HCT116 (cell line): ENCODE results near the gene MCC. TPM values are rescaled to one million over a fixed set of nuclear protein-coding genes. Genes with fewer than 3 reads are reported as not detected.

Experiments used
- ATAC-seq: fragments of 200-7000 bp; cut with Tn5 transposase; 2 replicates; pipeline ENCODE4 v1.9.1; 2020; ENCODE audit warnings: mild to moderate bottlenecking, moderate library complexity
- BruUV-seq: library from RNA; stranded (reverse); fragments of 400-500 nt; replicated peaks from 2 replicates; lab custom pipeline; 2021; lab: Mats Ljungman, UMichigan
- CTCF ChIA-PET: fragments of 300-600 bp; sonication (Branson Sonifier 250); formaldehyde crosslinking; loops from one replicate; lab custom pipeline; 2021; ENCODE audit warnings: antibody characterized with exemption; lab: Charles Lee
- POLR2A ChIA-PET: fragments of 300-600, 350-600 bp; sonication (Branson Sonifier 250); formaldehyde crosslinking; loops from one replicate; lab custom pipeline; 2021; ENCODE audit warnings: antibody characterized with exemption; lab: Charles Lee
- RAD21 ChIA-PET, 2 experiments: fragments of 300-600 bp; sonication (Branson Sonifier 250); formaldehyde crosslinking; loops; one replicate each; lab custom pipeline; 2023; ENCODE audit warnings: low total read pairs in 2 of 2; ENCODE audit not compliant: uncharacterized antibody in 2 of 2, unreplicated experiment in 2 of 2, low non-redundant PET in 1 of 2; lab: Charles Lee
- DNase-seq: peaks from one replicate; pipeline ENCODE4 v3.0.0-alpha.2; 2010; ENCODE audit warnings: low read depth, low spot score
- H2AFZ ChIP-seq: fragments of 200-600 bp; shearing (Covaris generic), sonication (generic); 2 replicates; pipeline ENCODE4 v1.6.1; 2017; ENCODE audit warnings: low read depth, mixed run types, mixed read lengths, antibody characterized with exemption, low read length; ENCODE audit not compliant: poor library complexity, severe bottlenecking
- H3K27ac ChIP-seq: 2 replicates; pipeline ENCODE4 v1.5.1; 2012; ENCODE audit warnings: low read depth, low read length
- H3K27me3 ChIP-seq: fragments of 200-600 bp; sonication (generic); 2 replicates; pipeline ENCODE4 v1.6.1; 2016; ENCODE audit warnings: mixed run types, low read length, mixed read lengths; ENCODE audit not compliant: insufficient read depth
- H3K36me3 ChIP-seq, 2 experiments: fragments of 200-500 bp in 1 of 2; fragments of 200-600 bp in 1 of 2; sonication (Bioruptor generic) in 1 of 2; sonication (generic) in 1 of 2; 2 replicates each; pipeline versions ENCODE4 v1.5.1 to v1.6.1; 2014 to 2016; ENCODE audit warnings: low read length in 2 of 2, inconsistent platforms in 1 of 2, mixed read lengths in 1 of 2, mixed run types in 1 of 2; ENCODE audit not compliant: insufficient read depth in 2 of 2, control insufficient read depth in 1 of 2
- H3K4me1 ChIP-seq, 2 experiments: fragments of 200-600 bp in 1 of 2; sonication (generic) in 1 of 2; 2 replicates each; pipeline versions ENCODE4 v1.5.1 to v1.6.1; 2012 to 2017; ENCODE audit warnings: low read length in 2 of 2, inconsistent platforms in 1 of 2, mild to moderate bottlenecking in 1 of 2, mixed read lengths in 1 of 2, mixed run types in 1 of 2, moderate library complexity in 1 of 2; ENCODE audit not compliant: insufficient read depth in 2 of 2, control insufficient read depth in 1 of 2
- H3K4me2 ChIP-seq: fragments of 200-600 bp; sonication (generic); 2 replicates; pipeline ENCODE4 v1.6.1; 2017; ENCODE audit warnings: mixed run types, low read length, mixed read lengths
- H3K4me3 ChIP-seq, 2 experiments: fragments of 200-600 bp in 1 of 2; sonication (generic) in 1 of 2; replicated peaks in 1 of 2; 2 replicates each; pipeline ENCODE4 v1.5.1; 2011 to 2016; ENCODE audit warnings: low read length in 2 of 2, control low read depth in 1 of 2, low read depth in 1 of 2, mild to moderate bottlenecking in 1 of 2, mixed read lengths in 1 of 2, mixed run types in 1 of 2
- H3K79me2 ChIP-seq: fragments of 200-600 bp; sonication (generic); 2 replicates; pipeline ENCODE4 v1.6.1; 2017; ENCODE audit warnings: mild to moderate bottlenecking, mixed run types, low read length, moderate library complexity, mixed read lengths; ENCODE audit not compliant: insufficient read depth
- H3K9ac ChIP-seq: fragments of 200-600 bp; sonication (generic); 2 replicates; pipeline ENCODE4 v1.6.1; 2016; ENCODE audit warnings: low read length, mixed read lengths
- H3K9me2 ChIP-seq: fragments of 200-600 bp; sonication (generic), shearing (Covaris generic); 2 replicates; pipeline ENCODE4 v1.6.1; 2017; ENCODE audit warnings: mixed run types, mild to moderate bottlenecking, moderate library complexity; ENCODE audit not compliant: insufficient read depth
- H3K9me3 ChIP-seq, 2 experiments: fragments of 200-500 bp in 1 of 2; fragments of 200-600 bp in 1 of 2; sonication (Bioruptor generic) in 1 of 2; sonication (generic) in 1 of 2; 2 replicates each; pipeline ENCODE4 v1.6.1; 2014 to 2017; ENCODE audit warnings: low read length in 2 of 2, mixed read lengths in 2 of 2, inconsistent platforms in 1 of 2, low read depth in 1 of 2, mild to moderate bottlenecking in 1 of 2, mixed run types in 1 of 2, moderate library complexity in 1 of 2; ENCODE audit not compliant: control insufficient read depth in 1 of 2, insufficient read depth in 1 of 2
- H4K20me1 ChIP-seq: fragments of 200-600 bp; sonication (generic), shearing (Covaris generic); 2 replicates; pipeline ENCODE4 v1.6.1; 2017; ENCODE audit warnings: mixed run types, mild to moderate bottlenecking, moderate library complexity; ENCODE audit not compliant: insufficient read depth
- CBX3 ChIP-seq: IDR thresholded peaks from 2 replicates; pipeline ENCODE4 v1.6.1; 2012; ENCODE audit warnings: low read depth
- CEBPB ChIP-seq: IDR thresholded peaks from 2 replicates; pipeline ENCODE4 v1.6.1; 2012; ENCODE audit warnings: low read depth
- EGR1 ChIP-seq: IDR thresholded peaks from 2 replicates; pipeline ENCODE4 v1.6.1; 2012; ENCODE audit warnings: low read depth
- EZH2 ChIP-seq: fragments of 200-600 bp; sonication (generic); IDR thresholded peaks from 2 replicates; pipeline ENCODE4 v1.6.1; 2017; ENCODE audit warnings: antibody characterized with exemption, mixed run types
- EZH2phosphoT487 ChIP-seq: fragments of 200-600 bp; IDR thresholded peaks from 2 replicates; pipeline ENCODE4 v1.6.1; 2018; ENCODE audit warnings: antibody characterized with exemption, borderline replicate concordance
- SP1 ChIP-seq: IDR thresholded peaks from 2 replicates; pipeline ENCODE4 v1.6.1; 2012; ENCODE audit warnings: low read depth
- SRF ChIP-seq: IDR thresholded peaks from 2 replicates; pipeline ENCODE4 v1.6.1; 2012; ENCODE audit warnings: low read depth
- ZFX ChIP-seq: fragments of 450-650 bp; IDR thresholded peaks from 2 replicates; pipeline ENCODE4 v1.6.1; 2017
- intact Hi-C: fragments of 100-400 bp; cut with micrococcal nuclease; formaldehyde crosslinking; loops from 2 replicates; pipeline ENCODE4 v1.10.0; 2022
- total RNA-seq: library from RNA; stranded (reverse); gene quantifications from one replicate; pipeline ENCODE4 v1.2.1, GENCODE V29; 2021; ENCODE audit not compliant: unreplicated experiment

The MCC gene
- total RNA-seq, 1 experiment from 2014 or later: 20.1 TPM

- peaks cover 36% of the 10 kb centered on the region for H3K79me2 ChIP-seq
- POLR2A ChIA-PET: no interaction called here
- intact Hi-C loops: no loop called here
Observed at GRCh38 chr5:113195251-113195650, 293.0 kb downstream of the MCC start.

GRCh38 chr5:113194591-113194990, 293.7 kb downstream of the MCC start:
- DNase-seq: no peak
- BruUV-seq: no TSS peak
- CTCF ChIA-PET: no interaction called here
- intact Hi-C loops: no loop called here
- RAD21 ChIA-PET: no interaction called here
- no peak overlapping the region for H3K27ac ChIP-seq
- H2AFZ ChIP-seq: no peak overlapping the region
- POLR2A ChIA-PET: no interaction called here
- no peak for ATAC-seq
- H3K27me3 ChIP-seq: no peaks in the 10 kb centered on the region
- no peaks in the 10 kb centered on the region for H4K20me1 ChIP-seq
- peaks cover 0 to 23% of the 10 kb centered on the region in 2 experiments; a peak in 2 of 4 replicates for H3K4me1 ChIP-seq
- no peaks in the 10 kb centered on the region for H3K9me2 ChIP-seq
- peaks cover 34% of the 10 kb centered on the region for H3K79me2 ChIP-seq
- no peak overlapping the region for H3K9ac ChIP-seq
- no peaks in the 10 kb centered on the region for H3K36me3 ChIP-seq
- no peak for TF ChIP-seq SRF
- H3K9me3 ChIP-seq: no peaks in the 10 kb centered on the region
- no peak overlapping the region for H3K4me3 ChIP-seq
- no peak overlapping the region for H3K4me2 ChIP-seq

More at GRCh38 chr5:113195251-113195650, 293.0 kb downstream of the MCC start:
- H2AFZ ChIP-seq: no peak overlapping the region
- no peak overlapping the region for H3K9ac ChIP-seq
- RAD21 ChIA-PET: no interaction called here
- H4K20me1 ChIP-seq: no peaks in the 10 kb centered on the region
- H3K4me2 ChIP-seq: no peak overlapping the region
- H3K36me3 ChIP-seq: no peaks in the 10 kb centered on the region
- DNase-seq: no peak
- CTCF ChIA-PET: no interaction called here
- no TSS peak for BruUV-seq
- no peak overlapping the region for H3K4me3 ChIP-seq
- H3K9me3 ChIP-seq: no peaks in the 10 kb centered on the region
- no peak for TF ChIP-seq ZFX
- no peak for TF ChIP-seq EZH2
- TF ChIP-seq SP1: no peak
- TF ChIP-seq CEBPB: no peak
- TF ChIP-seq EGR1: no peak
- no peak for TF ChIP-seq EZH2phosphoT487
- TF ChIP-seq CBX3: no peak
- no peak for ATAC-seq
- H3K4me1 ChIP-seq: peaks cover 0 to 21% of the 10 kb centered on the region in 2 experiments; a peak in 2 of 4 replicates
- H3K27me3 ChIP-seq: no peaks in the 10 kb centered on the region
- no peak overlapping the region for H3K27ac ChIP-seq
- no peaks in the 10 kb centered on the region for H3K9me2 ChIP-seq
